AG09309 (cell line): ENCODE data around the gene CNP.
"Not testable (repeated sequence)": the region's sequence is repeated elsewhere in the genome, so short reads cannot be mapped to it uniquely, and the experiment has no call there.

Experiments
- DNase-seq: peaks from one replicate; pipeline ENCODE4 v3.0.0-alpha.2; 2010; ENCODE audit warnings: low read depth
- H3K4me3 ChIP-seq: 2 replicates; pipeline ENCODE4 v1.5.1; 2011; ENCODE audit warnings: mild to moderate bottlenecking, low read depth, low read length, moderate library complexity; ENCODE audit not compliant: control insufficient read depth
- CTCF ChIP-seq: IDR thresholded peaks from 2 replicates; pipeline ENCODE4 v1.5.1; 2011; ENCODE audit warnings: mild to moderate bottlenecking, low read depth, low read length, inconsistent platforms; ENCODE audit not compliant: insufficient read depth, control insufficient read depth; ENCODE audit errors: missing control alignments

Gene CNP

GRCh38 chr17:42002792-42003301 is 36.3 kb downstream of the CNP start:
- no peak overlapping the region for H3K4me3 ChIP-seq
- TF ChIP-seq CTCF: no peak

GRCh38 chr17:42005166-42005565 is 38.6 kb downstream of the CNP start:
- no peak for DNase-seq
- no peak for TF ChIP-seq CTCF
- H3K4me3 ChIP-seq: no peak overlapping the region

More at GRCh38 chr17:42002792-42003301, 36.3 kb downstream of the CNP start:
- no peak for DNase-seq

- peak; percentile 17 for TF ChIP-seq CTCF
- no peak overlapping the region for H3K4me3 ChIP-seq
- DNase-seq: no peak
Observed at GRCh38 chr17:42009170-42009569, 42.6 kb downstream of the CNP start.

GRCh38 chr17:42010266-42010680 is 43.7 kb downstream of the CNP start:
- not testable (repeated sequence) for H3K4me3 ChIP-seq, DNase-seq

GRCh38 chr17:42010898-42011516 is 44.4 kb downstream of the CNP start:
- H3K4me3 ChIP-seq: no peak overlapping the region
- DNase-seq: no peak
- no peak for TF ChIP-seq CTCF

- not testable (repeated sequence) for DNase-seq, H3K4me3 ChIP-seq
Observed at GRCh38 chr17:42012363-42012762, 45.8 kb downstream of the CNP start.

GRCh38 chr17:42013740-42014139 is 47.1 kb downstream of the CNP start:
- not testable (repeated sequence) for DNase-seq, H3K4me3 ChIP-seq

GRCh38 chr17:42016411-42016831 is 49.8 kb downstream of the CNP start:
- no peak for DNase-seq

More at GRCh38 chr17:42016411-42016831, 49.8 kb downstream of the CNP start:
- no peak for TF ChIP-seq CTCF
- H3K4me3 ChIP-seq: peak overlapping the region; percentile 98
